Panc1 (cell line): ENCODE measurements around the gene MAPK11.

Experiments
- CTCF ChIP-seq: fragments of 450-650 bp; IDR thresholded peaks from 2 replicates; pipeline ENCODE4 v1.5.1; 2017; ENCODE audit warnings: mild to moderate bottlenecking
- POLR2AphosphoS5 ChIP-seq: IDR thresholded peaks from 2 replicates; pipeline ENCODE4 v1.6.1; 2012; ENCODE audit warnings: mild to moderate bottlenecking, low read depth, low read length, moderate library complexity

- TF ChIP-seq CTCF (no peak), POLR2AphosphoS5 (no peak)
Measured at GRCh38 chr22:50300620-50301257, 30.6 kb upstream of the MAPK11 start.
